Activated T-cell treated with anti-CD3 and anti-CD28 coated beads for 4 hours (primary cell): Measurements from ENCODE around the gene MAPK1.
"Not testable (repeated sequence)": the region's sequence is repeated elsewhere in the genome, so short reads cannot be mapped to it uniquely, and the experiment has no call there.

Experiments
- DNase-seq: peaks from one replicate; pipeline ENCODE4 v3.0.0-alpha.2; 2020

The MAPK1 gene

DNA sequence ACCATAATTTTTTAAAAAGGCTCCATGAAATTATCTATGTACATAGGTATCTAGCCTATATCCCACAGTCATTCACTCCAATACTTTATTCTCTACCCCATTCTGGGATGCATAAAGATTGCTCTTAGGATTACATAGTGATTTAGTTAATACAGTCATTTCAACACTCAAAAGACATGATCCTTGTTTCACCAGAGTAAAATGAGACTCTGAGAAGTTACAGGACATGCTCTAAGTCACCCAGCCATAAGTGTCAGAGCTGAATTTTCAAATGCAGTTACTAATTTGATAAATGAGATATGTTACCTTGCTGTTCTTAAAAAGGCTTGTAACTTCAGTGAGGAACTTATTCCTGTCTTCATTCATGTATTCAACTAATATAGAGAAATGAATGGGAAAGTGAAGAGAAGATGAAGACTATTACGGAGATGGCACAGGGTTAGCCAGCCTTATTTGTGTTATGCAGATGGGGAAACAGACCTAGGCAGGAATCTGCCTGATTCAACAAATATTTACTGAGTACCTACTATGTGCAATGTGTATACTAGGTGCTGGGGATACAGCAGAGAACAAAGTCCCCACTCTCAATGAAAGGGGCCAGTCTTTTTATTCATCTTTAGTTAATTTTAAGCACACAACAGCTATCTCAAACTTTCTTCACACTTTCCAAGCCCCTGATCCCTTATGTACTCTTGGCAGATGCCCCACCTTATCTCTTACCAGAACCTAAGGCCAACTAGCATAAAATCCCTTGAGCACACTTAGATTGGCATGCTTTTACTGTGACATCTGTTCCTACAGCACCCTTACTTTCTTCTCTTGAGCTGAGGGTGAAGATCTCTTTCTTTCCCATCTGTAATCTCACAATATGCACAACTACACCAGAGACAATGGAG, 21.6 kb downstream of the MAPK1 start:
- DNase-seq, result no peak

DNA sequence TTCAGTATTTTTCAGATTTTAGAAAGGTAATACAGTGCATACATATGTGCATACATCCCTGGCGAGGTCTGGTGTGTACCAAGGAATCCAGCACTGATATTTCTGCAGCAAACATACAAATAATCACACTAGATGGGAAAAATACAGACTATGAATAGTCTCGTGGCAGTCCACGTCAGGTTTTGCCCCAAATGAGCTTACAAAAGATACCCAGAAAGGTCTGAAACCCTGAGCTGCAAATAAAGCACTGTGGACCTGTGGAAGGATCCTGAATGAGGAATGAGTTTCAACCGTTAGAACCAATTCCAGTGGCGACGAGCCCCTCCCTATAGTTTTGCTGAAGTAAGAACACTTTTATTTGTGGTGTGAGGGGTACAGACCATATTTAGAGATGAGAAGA, 24.5 kb downstream of the MAPK1 start:
- no peak for DNase-seq

DNA sequence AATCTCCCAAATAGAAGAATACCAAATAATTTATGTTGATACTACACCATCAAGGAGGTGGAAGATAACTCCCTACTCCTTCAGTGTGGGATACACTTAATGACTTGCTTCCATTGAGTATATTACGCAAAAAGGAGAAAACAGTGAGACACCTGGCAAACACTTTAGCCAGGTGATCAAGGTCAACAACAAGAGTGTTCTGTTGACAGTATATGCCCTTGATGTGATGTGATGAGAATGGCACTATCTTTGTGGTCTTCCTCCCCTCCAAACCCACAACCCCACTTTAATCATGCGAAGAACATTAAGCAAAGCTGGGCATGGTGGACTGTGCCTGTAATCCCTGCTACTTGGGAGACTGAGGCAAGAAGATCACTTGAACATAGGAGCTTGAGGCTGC, 26.0 kb downstream of the MAPK1 start:
- no peak for DNase-seq

DNA sequence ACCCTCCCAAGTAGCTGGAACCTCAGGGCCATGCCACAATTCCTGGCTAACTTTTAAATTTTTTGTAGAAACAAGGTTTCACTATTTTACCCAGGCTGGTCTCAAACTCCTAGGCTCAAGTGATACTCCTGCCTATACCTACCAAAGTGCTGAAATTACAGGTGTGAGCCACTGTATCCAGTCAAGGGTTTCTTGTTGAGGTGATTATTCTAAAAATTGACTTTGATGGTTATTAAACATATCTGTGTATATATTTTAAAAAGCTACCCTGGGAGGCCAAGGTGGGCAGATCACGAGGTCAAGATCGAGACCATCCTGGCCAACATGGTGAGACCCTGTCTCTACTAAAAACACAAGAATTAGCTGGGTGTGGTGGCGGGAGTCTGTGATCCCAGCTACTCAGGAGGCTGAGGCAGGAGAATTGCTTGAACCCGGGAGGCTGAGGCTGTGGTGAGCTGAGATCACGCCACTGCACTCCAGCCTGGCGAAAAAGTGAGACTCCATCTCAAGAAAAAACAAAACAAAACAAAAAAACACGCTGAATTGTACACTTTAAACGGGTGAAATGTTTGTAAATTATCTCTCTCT, 27.1 kb downstream of the MAPK1 start:
- no peak for DNase-seq

DNA sequence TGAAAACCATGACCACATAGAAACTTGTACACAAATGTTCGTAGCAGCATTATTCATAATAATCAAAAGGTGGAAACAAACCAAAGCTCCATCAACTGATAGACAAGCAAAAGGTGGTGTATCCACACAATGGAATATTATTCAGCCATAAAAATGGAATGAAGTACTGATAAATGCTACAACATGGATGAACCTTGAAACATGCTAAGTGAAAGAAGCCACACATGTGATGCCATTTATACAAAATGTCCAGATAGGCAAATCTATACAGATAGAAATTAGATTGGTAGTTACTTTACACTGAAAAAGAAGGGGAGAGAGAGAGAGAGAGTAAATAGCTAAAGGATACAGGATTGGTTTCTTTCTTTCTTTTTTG, 27.7 kb downstream of the MAPK1 start:
- DNase-seq, result no peak

DNA sequence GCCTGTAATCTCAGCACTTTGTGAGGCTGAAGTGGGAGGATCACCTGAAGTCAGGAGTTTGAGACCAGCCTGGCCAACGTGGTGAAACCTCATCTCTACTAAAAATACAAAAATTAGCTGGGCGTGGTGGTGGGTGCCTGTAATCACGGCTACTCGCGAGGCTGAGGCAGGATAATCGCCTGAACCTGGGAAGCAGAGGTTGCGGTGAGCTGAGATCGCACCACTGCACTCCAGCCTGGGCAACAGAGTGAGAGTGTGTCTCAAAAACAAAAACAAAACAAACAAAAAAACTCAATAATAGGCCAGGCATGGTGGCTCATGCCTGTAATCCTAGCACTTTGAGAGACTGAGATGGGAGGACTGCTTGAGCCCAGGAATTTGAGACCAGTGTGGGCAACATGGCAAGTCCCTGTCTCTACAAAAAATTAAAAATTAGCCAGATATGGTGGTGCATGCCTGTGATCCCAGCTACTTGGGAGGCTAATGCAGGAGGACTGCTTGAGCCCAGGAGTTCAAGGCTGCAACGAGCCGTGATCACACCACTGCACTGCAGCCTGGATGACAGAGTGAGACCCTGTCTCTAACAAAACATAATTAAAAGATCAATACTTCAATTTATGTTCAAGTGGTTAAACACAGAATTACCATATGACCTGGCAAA, 28.2 kb downstream of the MAPK1 start:
- DNase-seq, result not testable (repeated sequence)

DNA sequence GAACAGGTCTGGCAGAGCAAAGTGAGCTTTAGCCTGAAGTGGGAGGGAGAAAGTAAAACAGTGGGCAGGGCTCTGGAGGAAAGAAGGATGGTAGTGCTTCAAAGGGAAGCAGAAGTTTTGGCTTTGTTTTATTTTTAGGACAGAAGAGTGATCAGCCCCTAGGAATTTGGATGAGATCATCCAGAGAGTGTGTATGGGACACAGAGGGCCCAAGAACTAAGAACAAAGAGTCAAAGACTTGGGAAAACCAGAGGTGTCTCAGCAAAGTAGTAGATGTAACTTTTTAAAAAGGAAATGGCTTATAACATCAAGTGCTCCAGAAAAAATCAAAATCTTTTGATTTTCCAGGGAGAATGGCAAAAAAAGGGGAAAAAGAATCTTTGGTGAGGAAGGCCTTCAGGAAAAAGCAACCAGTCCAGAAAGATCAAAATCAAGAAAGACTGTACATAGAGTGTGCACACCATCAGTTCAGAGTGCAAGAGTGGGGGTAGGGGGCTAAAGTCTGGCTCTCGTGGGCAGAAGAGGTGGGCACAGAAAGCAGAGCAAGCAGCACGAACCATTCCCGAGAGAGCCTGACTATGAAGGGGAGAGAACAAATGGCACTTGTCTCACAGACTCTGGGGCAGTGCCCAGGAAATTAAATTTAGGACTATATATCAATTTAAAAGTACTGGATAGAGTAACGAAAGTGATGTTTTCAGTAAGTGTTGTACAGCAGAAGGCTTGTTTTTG, 30.0 kb downstream of the MAPK1 start:
- DNase-seq, result no peak

DNA sequence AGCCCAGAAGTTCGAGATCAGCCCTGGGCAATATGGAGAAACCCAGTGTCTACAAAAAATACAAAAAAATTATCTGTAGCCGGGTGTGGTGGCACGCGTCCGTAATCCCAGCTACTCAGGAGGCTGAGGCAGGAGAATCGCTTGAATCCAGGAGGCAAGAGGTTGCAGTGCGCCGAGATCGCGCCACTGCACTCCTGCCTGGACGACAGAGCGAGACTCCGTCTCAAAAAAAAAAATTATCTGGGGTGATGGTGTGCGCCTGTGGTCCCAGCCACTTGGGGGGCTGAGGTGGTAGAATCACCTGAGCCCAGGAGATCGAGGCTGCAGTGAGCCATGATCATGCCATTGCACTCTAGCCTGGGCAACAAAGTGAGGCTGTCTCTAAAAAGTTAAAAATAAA, 31.0 kb downstream of the MAPK1 start:
- not testable (repeated sequence) for DNase-seq

DNA sequence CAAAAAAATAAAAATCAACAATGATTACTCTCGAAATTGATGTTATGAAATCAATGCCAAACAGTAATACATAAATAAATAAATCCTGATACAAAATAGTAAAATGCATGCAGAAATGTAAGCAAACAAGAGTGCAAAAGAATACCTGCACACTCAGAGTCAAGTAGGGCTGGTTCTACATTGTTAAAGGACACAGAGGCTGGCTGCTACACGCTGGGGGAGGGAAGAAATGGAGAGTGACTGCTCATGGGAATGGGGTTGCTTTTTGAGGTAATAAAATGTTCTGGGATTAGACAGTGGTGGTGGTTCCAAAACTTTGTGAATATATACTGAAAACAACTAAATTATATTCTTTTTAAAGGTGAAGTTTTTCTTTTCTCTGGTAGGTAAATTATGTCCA, 32.1 kb downstream of the MAPK1 start:
- DNase-seq, result no peak

DNA sequence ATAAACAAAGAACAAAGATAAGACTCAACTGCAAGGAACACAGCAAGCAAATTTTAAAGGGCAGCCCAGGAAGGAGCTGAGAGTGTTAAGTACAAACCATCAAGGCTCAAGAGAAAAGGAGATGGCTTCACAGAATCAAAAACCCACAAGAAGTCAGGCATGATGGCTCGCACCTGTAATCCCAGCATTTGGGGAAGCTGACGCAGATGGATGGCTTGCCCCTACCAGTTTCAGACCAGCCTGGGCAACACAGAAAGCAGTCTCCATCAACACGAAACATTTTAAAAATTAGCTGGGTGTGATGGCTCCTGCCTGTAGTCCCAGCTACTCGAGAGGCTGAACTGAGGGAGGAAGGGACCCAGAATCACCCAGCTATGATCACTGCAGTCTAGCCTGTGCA, 32.6 kb downstream of the MAPK1 start:
- no peak for DNase-seq

DNA sequence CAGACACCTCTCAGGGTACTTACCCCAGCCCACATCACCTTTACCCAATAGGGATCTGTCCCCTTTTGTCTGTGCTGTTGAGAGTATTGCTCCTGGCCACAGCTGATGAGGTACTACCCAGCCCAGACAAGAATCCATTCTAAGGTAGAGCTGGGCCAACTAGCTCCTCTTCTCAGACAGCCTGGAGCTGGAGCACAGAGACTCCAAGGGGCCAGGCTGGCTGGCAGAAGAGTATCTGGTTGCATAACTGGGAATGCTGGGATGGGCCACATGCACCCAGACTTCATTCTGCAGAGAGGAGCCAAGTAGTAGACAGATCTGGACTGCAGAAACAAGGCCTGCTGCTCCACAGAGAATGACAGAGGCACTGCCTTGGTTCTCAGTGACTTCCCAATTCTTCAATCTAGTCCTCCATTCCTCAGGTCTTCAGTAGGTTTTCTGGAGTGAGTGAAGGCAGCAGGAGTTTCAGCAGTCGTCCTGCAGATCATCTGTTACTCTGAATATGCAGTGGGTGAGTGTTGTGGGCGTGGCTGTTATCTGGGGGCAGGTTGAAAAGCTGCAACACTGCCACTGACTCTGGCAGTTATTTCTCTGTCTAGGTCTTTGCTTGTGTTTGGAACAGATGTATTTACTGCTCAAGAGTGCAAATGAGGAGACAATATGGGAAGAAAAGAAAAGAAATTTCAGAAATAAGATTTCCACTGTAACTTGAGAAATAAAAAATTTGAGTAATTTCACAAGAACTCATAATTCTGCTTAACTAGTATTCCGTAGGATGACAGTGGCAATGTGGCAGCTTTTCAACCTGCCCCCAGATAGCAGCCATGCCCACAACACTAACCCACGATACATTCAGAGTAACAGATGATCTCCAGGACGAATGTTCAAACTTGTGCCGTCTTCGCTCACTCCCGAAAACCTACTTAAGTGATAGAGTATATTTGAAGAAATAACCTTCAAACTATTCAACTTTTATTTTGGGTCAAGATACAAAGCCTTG, 34.9 kb downstream of the MAPK1 start:
- no peak for DNase-seq

DNA sequence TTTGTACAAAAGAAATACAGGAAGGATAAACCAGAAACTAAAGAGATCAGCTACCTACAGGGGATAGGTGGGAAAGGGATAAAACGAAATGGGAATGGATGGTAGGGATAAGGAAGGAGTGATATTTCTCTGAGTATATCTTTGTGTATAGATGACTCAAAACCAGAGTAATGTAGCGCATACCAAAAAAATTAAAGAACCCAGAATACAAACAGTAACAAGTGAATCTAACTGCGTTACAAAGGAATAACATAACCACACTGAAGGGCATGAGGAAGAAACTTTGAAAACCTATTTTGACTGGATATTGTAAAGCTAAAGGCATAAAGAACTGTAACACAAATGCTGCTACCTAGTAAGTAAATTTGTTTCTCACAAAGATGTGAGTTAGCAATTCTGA, 37.9 kb downstream of the MAPK1 start:
- no peak for DNase-seq

DNA sequence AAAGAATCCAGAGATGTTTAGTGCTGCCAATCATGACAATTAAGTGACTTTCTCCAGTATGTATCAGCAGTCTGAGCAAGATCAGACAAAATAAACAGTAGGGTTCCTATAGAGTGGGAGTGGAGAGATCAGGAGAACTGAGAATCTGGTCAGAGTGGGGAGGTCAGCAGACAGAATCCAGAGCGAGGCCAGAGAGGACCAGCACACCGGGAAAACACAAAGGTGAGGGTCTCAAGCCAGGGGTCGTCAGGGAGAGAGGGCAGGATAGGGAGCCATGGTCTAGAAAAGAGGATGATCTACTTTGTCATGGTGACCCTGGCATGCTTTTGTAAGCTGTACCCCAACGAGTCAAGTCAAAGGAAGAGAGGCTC, 39.2 kb downstream of the MAPK1 start:
- no peak for DNase-seq

DNA sequence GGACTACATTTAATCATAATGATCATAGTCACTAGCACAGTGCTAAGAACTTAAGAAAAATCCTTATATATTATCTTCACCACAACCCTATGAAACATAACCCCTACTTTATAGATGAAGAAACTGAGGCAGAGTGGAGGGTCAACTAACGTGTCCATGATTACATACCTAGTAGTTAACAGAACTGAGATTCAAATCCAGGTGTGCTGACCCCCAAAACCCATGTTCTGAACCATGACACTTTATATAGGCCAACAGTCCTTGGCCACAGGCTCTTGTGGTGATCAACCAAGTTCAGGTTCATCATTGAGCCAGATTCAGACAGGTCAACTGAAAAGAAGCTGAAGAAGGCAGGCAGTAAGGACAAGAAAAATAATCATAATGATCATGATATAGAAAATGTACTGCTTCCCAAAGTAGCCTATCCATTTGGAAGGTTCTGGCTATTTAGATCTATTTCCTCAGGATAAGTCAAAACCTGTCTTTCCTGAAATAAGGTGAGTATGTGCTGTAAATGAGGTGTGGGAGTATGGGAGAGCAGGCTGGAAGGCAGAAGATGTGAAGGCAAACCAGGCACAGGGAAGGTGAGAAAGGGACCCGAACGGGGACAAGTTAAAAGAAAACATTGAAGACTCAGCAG, 39.7 kb downstream of the MAPK1 start:
- no peak for DNase-seq

DNA sequence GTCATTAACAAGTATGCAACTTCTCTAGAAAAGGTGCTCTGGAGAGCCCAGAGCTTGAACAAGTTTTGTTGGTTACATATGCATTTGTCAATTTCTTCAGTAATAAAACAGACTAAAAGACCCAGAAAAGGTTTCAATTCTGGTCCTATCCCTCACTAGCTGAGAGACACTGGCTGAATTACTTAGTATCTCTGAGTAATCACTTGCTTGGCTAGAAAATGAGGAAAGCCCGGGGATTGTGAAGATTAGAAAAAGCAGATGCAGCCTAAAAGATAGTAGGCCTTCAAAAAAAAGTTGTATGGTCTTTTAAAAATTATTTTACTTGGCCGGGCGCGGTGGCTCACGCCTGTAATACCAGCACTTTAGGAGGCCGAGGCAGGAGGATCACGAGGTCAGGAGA, 41.2 kb downstream of the MAPK1 start:
- DNase-seq, result no peak

DNA sequence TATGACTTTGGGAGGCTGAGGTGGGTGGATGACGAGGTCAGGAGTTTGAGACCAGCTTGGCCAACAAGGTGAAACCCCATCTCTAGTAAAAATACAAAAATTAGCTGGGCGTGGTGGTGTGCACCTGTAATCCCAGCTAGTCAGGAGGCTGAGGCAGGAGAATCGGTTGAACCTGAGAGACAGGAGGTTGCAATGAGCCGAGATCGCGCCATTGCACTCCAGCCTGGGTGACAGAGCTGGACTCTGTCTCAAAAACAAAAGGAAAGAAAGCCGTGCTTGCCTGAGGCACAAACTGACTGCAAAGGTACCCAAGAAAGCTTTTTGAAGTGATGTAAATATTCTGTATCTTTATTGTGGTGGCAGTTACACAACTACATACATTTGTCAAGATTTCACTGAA, 42.5 kb downstream of the MAPK1 start:
- not testable (repeated sequence) for DNase-seq

DNA sequence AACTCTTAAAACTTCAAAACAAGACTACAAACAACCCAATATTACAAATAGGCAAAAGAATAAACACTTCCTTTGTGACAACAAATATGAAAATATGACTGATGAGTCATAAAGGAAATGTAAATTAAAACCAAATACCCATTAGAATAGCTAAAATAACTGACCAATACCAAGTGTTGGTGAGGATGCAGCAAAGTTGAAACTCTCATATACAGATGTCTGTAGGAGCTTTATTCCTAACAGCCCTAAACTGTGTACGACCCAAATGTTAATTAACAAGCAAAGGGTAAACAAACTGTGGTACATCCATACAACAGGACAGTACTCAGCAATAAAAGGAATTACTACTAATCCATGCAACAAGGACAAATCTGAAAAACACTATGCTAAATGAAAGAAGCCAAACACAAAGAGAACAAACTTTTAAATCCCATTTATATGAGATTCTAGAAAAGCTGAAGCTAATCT, 43.0 kb downstream of the MAPK1 start:
- DNase-seq, result no peak

DNA sequence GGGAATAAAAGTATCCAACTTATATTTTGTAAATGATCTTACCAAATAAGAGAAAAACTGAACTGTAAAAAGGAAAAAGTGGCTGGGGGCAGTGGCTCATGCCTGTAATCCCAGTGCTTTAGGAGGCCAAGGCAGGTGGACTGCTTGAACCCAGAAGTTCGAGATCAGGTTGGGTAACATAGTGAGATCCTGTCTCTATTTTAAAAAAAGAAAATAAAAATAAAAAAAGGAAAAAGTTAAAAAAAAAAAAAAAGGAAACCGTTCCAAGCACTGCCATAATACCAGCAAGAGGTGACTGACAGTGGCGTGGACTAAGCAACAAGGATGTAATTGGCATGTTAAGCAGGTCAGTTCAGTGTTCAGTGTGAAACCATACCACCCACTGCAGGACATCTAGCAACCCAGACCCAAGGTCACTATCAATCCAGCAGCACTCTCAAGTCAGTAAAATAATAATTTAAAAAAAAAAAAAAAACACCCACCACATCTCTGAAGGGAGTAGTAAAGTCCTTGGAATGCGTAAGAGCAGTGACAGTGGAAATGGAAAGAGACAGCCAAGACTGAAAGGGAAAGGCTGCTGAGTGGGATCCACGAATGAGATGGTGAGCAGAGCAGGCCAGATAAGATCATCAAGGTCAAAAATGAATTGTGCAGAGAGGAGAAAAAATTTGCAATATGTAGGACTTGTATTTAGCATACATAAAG, 43.6 kb downstream of the MAPK1 start:
- DNase-seq, result no peak

DNA sequence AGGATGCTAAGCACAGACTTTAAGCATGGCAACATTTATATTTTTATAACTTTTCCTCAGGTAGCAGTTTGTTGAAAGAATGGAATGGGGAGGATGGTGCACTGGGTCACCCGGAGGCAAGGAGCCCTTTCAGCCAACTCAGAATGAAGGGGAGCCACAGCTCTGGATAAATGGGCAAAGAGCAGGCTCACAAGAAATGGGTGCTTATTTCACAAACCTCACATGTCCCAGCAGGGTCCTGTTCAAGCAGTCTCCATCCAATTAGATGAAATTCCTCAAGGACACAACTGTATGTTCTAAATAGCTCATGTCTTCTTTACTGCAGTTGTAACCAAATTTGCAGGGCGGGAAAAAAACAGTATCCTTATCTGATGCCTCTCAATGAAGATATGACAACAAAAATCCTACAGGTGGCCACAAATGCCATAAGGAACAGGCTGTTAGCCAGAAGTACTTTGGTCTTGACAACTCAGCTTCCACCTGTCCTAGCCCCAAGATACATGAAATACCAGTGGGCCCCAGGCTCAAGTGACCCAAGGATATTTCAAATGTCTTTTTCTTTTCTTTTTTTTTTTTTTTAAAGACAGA, 48.2 kb downstream of the MAPK1 start:
- DNase-seq, result no peak

DNA sequence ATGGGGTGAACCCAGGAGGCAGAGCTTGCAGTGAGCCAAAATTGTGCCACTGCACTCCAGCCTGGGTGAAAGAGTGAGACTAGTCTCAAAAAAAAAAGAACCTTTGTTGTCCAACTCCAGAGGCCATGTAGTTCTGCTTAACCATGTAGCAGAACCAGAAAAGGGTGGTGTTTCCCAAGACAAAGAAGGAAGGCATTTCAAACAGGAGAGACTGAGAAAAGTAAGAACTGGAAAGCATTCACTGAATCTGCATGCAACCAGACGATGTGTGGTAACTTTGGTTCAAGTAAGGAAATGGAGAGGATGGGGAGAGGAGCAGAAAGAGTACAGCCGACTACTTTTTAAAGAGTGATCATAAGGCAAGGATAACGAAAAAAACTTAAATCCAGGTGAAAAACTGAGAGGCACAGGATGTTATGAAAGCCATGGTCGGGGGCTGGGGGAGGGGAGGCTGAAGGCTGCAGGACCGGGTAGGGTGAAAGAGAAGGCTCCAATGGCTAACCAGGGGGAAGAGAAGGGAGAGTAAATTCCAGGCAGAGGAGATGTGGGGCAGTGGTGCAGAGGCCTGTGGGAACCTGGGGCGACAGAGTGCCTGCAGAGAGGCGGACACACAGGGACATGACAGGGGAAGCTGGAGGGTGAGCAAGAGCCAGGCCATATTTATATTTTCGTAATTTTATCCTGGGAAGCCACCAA, 48.8 kb downstream of the MAPK1 start:
- no peak for DNase-seq
